LoVo (cell line): Measurements from ENCODE around the gene SH3PXD2A.

Source experiments
- DNase-seq: peaks from one replicate; pipeline ENCODE4 v3.0.0-alpha.2; 2016; ENCODE audit warnings: low spot score

SH3PXD2A gene

DNA sequence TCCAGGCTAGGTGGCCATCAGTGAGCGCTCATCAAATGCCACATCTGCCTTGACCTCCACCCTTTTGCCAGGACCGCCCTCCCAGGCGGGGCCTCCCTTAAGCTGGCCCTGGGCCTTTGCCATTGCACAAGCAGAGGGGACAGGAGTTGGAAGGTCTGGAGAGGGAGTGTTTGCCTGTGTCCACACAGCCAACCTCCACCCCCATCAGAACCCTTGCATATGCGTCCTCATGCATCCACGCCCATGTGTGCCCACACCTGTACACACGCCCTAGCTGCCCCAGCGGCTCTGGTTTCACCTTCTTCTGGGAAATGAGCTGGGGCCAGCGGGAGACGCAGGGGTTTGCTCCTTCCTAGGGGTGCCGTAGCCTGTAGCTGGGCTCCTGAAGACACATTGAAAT is 297.9 kb downstream of the SH3PXD2A start:
- DNase-seq, result no peak

DNA sequence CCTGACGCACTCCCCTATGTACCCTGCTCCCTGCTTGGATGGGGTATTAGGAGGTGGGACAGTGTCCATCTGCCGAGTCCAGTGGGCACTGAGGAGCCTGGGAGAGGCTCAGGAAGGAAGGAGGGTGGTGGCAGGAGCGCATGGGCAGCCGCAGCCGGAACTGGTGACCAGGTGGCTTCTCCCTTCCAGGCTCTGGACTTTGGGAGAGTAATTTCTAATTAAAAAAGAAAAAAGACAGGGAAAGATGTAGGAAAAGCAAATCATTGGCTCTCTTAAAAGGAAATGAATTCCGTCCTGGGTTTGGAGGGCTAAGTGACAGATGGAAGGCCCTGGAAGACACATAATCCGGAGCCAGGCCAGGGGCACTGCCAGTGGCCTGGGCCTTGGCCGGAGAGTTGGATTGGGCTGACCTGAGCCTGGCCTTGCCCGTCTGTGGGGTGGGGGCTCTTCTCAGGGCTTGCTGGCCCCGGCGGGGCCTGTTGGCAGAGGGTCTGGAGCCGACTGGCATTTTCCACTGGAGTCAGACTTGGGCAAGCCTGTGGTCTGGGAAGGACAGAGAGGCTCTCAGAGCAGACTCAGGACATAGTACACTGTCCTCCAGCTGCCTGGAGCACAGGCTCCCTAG is 298.9 kb downstream of the SH3PXD2A start:
- no peak for DNase-seq

DNA sequence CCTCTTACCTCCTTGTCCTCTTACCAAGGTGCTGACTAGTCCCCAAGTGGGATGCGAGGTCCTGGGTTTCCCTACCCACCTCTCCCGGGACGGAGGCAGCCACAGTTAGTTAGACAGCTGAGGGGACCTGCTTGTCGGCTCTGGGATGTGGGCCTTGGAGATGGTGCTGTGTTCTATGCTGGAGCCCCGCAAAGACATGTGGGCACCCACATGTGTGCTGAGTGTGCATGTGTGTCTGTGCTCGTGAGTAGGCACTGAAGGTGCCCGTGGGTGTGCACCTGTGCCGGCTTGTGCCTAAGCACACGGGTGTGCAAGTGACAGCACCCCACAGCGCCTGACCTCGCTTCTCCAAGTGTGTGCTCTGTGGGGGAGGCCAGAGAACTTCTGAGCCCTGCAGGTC is 299.7 kb downstream of the SH3PXD2A start:
- DNase-seq, result no peak

DNA sequence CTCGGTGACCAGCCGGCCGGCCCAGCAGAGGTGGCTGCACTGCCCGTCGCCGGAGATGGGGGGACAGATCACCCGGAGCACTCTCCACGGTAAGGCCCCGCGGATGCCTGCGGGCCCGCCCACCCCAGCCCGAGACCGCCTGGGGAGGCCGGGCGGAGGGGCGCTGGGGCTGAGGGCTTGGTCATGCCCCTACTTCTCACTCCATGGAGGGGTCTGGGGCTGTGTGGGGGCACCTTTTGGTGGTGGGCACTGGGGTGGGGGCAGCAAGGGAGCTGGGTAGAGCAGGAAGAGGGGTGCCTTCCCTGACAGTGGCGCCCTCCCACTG is 300.1 kb downstream of the SH3PXD2A start:
- DNase-seq, result no peak

DNA sequence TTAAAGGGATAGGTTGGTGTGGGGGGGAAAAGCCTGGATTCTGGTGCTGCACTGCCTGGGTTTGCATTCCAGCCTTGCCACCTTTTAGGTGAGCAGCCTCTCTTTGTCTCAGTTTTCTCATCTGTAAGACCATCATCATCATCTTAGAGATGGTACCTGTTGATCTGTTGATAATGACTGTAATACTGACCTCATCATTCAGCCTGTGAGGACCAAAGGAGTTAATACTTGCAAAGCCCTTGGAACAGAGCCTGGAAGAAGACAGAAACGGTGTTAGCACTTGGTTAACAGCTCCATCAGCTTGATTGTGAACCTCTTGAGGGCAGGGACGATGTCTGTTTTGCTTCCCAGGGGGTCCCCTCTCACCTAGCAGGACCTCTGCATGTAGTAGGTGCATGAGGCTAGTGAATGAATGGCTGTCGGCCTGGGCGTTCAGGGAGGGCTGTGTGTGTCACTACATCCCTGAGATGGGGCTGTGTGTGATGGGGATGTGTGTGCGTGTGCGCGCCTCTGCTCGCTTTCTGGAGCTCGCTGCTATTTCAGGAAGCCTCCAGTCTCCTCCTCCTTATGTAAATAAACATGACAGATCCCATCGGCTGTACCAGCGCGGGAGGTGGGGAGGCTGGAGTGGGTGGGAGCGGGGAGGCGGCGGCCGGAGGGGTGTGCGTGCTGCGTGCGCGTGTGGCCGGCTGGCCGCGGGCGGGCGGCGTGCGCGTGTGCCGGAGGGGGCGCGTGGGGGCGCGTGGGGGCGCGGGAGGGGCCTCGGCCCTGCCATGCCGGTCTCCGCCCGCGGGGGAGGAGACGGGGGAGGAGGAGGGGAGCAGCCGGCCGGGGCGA is 300.7 kb downstream of the SH3PXD2A start:
- DNase-seq, result no peak

DNA sequence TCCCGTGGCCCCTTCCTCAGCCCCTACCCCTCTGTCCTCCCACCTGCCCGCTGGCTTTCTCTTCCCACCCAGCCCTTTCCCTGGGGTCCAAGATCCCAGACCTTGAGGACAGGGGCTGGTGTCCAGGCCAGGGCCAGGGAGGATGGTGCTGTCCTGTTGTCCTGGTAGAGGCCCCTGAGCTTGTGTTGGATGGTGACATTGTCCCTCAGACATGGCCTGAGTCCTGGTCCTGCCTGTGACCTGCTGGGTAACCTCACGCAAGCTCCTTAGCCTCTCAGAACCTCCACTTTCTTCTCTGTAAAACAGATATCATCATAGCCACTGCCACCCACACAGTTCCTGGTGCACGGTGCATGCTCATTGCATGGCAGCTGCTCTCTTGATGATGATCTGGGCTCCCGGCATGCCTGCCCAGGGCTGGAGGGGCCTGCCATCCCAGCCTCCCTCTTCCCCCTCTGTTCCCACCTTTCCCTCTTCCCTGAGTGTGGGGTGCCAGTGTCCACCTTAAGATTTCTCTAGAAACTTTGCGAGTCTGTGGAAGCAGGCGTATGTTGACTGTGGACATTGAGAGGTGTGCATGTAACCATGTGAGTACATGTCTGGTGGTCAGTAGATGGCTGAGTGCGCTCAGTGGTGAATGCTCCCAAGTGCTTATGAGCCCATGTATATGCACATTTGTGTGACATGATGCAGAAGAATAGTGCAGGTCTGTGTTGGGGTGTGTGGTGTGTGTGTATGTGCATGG is 301.5 kb downstream of the SH3PXD2A start:
- no peak for DNase-seq

DNA sequence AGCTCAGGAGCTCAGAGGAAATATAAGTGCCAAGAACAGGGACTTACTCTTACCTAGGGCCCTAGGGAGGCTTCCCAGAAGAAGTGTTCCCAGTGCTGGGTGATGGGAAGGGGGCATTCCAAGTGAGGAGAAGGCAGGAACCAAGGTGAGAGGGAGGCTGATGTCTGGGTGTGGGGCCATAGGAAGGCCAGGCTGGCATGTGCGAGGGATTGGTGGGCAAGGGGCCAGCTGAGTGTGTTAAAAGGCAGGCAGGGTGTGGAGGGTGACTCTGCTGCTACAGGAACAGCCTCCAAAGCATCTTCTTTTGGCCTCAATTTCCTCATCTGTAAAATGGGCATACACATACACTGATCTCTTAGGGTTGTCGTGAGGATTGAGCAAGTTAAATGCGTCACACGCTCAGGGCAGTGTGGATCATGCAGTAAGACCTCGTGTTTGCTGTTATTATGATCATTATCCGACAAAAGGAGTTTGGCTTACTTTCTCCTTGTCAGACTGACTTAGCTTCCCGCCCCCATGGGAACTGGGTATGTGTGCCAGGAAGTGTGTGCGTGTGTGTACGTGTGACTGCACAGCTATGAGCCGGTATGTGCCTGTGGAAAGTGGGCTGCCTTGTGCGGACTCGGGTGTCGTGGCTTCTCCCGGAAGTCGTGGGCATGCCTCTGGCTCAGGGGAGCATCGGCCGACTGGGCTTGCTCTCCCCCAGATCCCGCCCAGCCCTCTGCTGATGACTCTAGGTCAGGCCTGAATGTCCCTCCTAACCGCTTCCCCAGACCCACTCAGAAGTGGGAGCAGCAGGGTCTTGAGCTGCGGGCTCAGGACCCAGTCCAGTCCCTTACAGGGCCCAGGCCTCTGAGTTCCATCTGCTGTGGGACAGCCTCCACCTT is 302.3 kb downstream of the SH3PXD2A start:
- DNase-seq, result no peak

DNA sequence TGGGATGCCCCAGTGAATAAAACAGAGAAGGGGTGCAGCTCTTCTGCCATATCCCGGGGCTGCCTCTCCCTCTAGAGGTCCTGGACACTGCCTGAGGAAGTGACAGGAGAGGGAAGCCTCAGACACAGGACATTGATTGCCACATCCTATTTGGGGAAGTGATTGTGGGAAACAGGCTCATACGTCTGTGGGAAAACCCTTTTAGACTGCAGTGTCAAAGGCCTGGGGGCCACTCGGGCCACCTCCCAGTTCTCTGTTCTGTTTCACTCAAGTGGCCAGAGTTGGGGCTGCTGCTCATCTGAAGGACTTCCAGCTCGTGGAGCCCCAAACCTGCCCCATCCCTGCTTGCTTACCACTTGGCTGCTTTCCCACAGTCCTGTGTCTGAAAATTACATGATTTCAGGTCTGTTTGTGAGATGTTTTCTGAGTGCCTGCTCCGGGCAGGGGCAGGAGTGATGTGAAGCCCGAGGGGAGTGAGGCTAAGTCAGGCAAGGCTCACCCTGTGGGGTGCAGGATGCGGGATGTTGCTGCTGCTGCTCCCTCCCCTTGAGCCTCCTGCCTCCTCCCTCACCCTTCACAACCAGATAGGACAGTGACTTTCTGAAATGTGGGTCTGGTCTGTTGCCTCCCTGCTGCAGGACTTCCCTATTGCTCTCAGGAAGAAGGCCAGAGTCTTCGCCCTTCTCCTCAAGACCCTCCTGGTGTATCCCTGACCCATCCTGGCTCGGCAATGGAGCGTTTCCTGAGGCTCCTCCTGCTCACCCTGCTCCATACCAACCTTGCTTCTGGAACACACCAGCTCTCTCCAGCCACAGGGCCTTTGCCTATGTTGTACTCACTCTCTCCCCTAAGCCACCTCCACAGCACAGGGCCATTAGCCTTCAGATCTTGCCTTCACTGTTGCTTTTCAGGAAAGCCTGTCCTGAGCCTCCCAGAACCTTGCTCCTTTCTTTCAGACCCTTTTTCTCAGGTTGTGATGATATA is 303.5 kb downstream of the SH3PXD2A start:
- no peak for DNase-seq

DNA sequence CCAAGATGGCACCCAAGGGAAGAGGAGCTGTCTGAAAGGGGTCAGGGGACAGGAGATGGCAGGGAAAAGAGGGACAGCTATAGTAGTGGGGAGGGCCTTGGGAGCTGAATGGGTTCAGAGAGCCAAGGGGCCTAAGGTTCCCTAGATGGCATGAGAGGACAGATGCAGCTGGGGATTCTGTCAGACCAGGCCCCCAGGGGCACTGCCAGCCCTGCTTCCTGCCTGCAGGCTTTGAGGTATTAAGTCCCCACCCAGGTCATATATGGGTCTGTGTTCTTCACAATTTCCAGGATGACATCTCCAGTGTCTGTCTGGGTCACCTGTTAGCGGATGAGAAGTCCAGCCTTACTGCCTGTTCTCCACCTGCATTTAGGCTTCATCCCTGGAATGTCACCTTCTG is 305.1 kb downstream of the SH3PXD2A start:
- no peak for DNase-seq

DNA sequence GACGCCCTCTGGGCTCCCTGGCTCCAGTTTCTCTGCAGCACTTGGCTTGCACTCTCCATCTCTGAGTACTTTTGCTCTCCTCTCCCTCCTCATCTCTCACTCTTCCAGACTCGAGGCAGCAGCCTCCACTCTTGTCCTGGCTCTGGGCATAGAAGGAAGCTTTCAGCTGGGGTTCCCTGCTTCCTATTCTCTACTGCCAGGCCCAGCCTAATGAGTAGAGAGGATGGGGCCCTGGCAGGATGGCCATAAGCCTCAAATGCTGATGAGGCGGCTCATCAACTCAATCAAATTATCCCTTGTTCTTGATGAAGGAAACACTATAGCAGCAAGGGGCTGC is 306.1 kb downstream of the SH3PXD2A start:
- no peak for DNase-seq

DNA sequence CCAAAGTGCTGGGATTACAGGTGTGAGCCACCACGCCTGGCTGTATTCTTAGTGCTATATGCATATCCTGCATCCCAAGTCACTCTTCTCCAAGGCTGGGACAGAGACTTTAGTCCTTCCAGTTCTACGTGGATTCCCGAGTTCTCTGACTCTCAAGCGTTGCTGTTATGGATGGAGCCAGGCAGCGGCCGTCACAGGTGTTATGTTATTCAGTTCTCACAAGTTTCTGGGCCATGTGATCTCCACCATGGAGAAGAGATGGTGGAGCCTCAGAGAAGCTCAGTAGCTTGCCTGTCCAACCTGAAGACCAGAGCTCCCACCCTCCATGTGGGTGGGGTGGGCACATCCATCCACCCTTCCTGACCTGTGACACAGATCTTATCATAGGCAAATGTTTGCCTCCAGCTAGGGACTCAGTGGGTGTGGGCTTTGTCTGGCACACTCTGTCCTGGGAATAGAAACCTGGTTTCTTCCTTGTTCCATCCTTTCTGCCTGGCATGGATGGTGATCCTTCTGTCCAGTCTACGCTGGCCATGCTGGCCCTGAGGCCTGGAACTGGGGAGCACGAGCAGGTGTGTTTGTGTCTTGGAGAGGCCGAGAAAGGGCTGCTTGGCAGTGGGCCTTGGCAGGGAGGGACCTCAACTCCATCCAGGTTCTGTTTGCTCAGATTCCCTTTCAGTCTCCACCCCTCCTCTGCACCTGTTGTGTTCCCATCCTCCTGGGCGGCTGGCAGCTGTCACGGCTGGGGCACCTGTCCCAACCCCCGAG is 306.6 kb downstream of the SH3PXD2A start:
- DNase-seq, result no peak

DNA sequence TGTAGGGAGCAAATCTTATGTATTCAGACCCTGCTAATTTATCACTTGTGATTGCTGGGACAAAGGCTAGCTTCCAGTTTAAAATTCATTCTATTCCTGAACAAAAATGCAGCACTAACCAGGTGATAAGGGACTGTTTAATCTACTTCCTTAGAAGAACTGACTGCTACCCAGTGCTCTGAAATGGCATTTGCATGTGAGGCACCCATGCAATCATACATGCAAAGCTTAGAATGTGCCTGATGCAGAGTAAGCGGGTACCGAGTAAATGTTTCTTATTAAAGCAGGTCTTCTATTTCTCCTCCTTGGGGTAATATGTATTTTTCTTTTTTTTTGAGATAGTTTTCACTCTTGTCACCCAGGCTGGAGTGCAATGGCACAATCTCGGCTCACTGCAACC is 307.4 kb downstream of the SH3PXD2A start:
- DNase-seq, result no peak

DNA sequence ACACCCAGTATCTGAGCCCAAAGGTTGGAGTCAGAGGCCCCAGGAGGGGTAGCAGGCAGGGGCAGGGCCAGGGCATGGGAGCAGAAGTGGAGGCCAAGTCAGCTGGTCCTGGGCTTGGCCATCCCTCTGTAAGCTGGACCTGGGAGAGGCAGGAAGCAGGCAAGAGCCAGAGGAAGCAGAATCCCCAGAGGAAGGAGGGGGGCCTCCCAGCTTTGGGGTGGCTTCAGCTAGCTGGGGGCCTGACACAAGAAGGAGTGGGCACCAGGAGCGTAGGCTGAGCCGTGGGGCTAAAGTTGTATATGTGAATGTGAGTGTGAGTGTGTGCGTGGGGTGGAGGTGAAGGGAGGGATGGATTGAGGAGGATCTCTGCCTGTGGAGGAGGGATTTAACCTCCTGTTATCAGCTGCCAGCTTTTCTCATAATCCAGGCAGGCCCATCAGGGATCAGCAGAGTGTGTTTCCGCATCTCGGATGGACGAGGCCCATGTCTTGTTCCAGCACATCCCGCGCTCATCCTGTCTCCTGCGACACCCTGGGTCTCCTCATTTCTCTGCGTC is 307.9 kb downstream of the SH3PXD2A start:
- DNase-seq, result no peak

DNA sequence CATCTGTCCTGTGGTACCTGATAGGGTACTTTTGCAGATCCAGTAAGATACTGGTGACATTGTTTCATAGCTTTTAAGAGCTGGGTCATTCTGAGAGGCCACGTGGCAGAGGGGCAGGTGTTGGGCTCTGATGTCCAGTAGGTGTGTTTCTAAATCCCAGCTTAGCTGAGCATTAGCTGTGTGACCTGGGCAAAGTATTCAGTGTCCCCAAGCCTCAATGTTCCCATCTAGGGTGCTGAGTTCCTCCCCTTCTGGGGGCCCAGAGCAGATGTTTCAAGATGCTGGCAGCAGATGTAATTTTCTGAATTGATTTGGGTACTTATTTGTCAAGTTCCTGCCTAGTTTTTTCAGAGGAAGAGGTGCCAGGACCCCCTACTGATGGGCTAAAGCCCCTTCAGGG is 309.0 kb downstream of the SH3PXD2A start:
- no peak for DNase-seq

DNA sequence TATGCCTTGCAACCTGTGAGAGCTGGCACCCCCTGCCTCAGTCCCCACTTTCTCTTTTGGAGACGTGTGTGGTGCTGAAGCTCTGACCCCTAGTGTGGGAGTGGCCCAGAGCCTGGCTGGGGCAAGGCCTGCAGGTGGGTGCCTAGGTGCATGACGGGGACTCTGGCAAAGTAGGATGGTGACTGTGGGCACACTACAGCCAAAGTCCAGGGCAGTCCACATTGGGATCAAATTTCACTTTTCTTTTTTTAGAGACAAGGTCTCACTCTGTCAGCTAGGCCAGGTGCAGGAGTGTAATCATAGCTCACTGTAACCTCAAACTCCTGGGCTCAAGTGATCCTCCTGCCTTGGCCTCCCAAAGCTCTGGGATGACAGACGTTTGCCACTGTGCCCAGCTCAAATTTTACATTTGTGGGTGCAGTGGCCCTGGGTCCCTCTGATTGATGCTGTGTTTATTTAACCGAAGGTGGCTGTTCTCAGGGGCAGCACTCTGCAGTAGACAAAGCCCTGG is 309.6 kb downstream of the SH3PXD2A start:
- no peak for DNase-seq

DNA sequence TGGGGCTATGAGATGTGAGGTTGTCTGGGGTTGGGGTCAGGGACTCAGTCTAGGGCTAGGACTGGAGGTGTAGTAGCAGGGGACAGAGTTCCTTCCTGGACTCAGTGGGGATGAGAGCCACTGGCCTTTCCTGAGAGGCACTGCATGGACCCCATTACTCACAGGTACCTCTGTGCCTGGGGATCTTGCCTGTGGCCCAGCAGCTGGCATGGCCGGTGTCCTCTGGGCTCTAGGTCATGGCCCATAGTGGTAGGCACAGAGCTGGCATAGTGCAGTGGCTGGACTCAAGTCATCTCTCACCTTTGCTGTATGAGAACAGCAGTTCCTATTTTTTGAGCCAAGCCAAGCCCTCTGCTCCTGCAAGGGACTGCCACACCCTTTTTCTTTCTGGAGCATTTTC is 310.0 kb downstream of the SH3PXD2A start:
- no peak for DNase-seq

DNA sequence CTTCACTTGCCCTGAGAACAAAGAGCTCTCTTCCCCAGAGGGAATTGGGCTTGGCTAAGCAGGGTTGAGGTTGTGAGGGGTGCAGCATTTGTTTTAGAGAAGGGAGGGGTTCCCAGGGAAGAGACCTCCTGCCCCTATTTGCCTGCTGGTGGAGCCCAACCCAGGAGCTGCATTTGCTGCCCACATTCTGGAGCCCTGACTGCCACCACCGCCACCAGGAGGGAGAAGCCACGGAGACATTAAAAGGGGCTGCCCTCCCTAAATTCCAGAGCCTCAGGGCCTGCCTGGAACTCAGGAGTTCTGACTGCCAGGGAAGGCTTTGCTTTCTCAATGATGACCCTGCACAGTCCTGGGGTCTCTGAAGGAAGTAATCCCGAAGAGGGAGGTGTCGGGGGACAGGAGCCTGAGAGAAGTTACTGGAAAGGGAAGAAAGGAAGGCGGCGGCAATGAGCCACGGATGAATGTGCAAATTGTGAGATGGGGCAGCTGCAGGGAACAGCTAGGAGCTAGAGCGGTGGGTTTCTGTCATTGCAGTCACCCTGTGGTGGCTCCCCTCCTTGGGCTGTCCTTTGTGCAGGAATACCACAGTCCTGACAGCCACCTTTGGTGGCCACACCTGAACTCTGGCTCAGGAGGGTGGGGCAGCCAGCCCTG is 310.6 kb downstream of the SH3PXD2A start:
- DNase-seq, result no peak
